GM19467 (cell line): ENCODE data around the gene UGT1A4.
"Not testable (repeated sequence)": the region's sequence is repeated elsewhere in the genome, so short reads cannot be mapped to it uniquely, and the experiment has no call there.

Experiments used
- ATAC-seq: cut with Tn5 transposase; IDR thresholded peaks from one replicate; pipeline ENCODE4 v1.9.1; 2021; ENCODE audit warnings: mild to moderate bottlenecking, moderate library complexity; ENCODE audit not compliant: unreplicated experiment

The UGT1A4 gene

DNA sequence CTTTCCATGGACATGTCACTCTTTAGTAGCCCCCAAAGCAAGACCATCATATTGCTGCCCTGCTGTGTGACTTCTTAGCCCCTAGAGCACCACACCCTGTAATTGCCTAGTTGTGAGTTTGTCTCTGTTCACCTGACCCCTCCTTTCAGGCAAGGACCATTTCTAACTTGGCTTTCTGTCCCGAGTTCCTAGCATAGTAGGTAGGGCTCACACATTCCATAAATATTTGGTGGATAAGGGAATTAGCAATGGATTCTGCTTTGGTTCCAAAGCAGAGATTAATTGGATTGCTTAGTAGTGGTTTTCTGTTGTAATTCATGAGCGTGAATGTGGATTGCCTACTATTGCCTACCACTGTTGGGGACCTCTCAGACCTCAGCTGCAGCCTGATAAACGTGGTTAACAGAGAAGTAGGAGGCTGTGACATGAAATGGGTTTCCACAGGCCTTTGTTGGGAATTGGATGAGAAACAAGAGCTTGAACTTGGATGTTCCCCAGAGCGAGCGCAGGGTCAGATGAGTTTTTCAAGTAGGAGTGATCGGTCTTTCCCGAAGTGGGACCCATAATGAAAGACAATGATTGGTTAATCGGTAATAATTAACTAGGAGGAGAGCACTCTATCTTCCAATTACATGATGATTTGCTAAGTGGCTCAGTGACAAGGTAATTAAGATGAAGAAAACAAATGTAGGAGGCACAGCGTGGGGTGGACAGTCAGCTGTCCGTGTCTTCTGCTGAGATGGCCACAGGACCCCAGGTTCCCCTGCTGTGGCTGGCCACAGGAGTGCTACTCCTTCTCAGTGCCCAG is 28.1 kb downstream of the UGT1A4 start:
- ATAC-seq: no peak

DNA sequence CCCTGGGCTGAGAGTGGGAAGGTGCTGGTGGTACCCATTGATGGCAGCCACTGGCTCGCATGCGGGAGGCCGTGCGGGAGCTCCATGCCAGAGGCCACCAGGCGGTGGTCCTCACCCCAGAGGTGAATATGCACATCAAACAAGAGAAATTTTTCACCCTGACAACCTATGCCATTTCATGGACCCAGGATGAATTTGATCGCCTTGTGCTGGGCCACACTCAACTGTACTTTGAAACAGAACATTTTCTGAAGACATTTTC is 28.7 kb downstream of the UGT1A4 start:
- no peak for ATAC-seq

DNA sequence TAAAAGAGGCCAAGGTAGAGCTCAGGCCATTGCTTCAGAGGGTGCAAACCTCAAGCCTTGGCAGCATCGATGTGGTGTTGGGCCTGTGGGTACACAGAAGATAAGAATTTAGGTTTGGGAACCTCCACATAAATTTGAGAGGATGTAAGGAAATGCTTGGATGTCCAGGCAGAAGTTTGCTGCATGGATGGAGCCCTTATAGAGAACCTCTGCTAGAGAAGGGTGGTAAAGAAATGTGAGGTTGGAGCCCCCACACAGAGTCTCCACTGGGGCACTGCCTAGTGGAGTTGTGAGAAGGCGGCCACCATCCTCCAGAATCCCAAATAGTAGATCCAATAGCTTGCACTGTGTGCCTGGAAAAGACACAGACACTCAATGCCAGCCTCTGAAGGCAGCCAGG is 32.2 kb downstream of the UGT1A4 start:
- ATAC-seq: not testable (repeated sequence)

DNA sequence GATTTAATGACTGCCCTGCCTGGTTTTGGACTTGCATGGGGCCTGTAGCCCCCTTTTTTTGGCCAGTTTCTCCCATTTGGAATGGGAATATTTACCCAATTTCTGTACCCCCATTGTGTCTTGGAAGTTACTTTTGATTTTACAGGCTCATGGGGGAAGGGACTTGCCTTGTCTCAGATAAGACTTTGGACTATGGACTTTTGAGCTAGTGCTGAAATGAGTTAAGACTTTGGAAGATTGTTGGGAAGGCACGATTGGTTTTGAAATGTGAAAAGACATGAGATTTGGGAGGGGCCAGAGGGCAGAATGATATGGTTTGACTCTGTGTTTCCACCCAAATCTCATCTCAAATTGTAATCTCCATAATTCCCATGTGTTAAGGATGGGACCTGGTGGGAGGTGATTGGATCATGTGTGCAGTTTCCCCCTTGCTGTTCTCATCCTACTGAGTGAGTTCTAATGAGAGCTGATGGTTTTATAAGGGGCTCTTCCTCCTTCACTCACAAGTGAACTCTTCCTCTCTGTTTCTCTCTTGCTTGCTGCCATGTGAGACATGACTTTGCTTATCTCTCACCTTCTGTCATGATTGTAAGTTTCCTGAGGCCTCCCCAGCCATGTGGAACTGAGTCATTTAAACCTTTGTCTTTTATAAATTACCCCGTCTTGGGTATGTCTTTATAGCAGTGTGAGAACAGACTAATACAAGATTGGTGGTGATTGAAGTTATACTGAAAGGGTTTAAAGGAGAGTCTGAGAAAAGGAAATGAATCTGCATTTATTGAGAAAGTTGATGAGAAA is 32.9 kb downstream of the UGT1A4 start:
- not testable (repeated sequence) for ATAC-seq

DNA sequence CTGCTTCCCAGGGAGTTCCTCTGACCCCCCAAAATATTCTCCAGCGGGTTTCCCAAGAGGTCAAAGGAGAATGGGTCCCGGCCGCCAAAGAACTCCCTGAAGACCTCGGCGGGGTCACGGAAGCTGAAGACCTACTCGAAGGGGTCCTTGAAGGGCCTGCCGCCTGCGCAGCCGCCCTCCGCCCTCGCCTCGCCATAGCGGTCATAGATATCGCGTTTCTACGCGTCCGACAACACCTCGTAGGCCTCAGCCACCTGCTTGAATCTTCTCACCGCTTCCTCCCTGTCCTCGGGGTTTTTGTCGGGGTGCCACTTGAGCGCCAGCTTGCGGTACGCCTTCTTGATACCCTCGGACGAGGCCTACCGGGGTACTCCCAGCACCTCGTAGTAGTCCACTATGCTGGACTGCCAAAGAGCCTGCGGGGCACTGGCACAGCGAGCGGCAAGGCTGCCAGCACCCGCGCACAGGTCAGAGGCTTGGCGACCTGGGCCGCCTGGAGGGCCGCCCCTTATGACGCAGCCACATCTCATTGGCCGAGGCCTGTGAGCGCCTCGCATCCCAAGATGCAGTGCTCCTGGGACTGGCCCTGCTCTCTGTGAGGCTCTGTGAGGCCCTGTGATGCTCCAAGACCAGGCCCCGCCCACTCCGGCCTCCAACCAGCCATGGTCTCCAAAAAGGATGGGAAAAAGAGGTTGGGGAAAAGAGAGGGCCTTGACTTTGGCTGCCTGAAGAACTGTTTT is 36.5 kb downstream of the UGT1A4 start:
- no peak for ATAC-seq

DNA sequence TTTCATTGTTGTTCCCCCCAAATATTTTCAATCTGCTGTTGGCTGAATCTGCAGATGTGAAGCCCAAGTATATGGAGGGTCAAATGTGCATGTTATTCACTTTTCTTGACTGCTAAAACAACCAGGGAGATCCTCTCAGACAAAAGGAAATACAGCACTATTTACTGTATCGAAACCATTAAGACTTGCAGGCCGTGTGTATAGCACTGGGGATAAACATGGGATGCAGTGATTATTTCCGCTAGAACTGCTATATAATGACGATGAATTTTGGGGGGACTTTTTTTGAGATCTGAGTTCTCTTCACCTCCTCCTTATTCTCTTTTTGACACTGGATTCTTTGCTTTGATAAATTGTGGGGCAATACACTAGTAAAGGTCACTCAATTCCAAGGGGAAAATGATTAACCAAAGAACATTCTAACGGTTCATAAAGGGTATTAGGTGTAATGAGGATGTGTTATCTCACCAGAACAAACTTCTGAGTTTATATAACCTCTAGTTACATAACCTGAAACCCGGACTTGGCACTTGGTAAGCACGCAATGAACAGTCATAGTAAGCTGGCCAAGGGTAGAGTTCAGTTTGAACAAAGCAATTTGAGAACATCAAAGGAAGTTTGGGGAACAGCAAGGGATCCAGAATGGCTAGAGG is 38.0 kb downstream of the UGT1A4 start:
- no peak for ATAC-seq

DNA sequence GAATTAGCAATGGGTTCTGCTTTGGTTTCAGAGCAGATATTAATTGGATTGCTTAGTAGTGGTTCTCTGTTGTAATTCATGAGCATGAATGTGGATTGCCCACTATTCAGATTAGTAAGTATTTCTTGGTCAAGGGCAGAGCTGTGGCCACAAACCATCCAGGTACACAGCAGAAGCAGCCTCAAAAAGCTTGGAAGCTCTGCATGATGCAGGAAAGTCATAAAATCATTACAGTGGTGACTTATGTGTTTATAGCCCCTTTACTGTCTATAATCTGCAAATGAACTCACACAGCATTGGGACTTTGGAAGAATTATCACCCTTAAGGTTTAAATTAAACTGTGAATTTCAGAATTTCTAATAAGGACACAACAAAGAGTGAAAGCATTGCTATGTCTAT is 39.6 kb downstream of the UGT1A4 start:
- ATAC-seq: no peak

DNA sequence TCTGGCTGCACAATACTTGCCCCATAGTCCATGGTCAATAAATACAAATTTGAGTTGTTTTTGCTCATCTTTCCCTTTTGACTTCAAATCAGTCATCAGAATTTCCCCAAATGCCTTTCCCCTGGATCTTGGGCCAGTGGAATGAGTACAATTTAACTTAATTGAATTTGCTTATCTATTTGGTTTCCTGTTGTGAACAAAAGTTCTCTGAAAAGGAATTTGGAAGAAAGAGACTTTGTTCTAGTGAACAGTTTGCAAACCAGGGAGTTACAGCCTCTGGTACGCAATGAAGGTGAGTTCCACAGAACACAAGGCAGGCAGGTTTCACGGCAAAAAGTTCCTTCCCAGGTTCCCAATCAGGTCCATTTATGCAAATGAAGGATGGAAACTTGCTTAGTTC is 40.3 kb downstream of the UGT1A4 start:
- no peak for ATAC-seq

DNA sequence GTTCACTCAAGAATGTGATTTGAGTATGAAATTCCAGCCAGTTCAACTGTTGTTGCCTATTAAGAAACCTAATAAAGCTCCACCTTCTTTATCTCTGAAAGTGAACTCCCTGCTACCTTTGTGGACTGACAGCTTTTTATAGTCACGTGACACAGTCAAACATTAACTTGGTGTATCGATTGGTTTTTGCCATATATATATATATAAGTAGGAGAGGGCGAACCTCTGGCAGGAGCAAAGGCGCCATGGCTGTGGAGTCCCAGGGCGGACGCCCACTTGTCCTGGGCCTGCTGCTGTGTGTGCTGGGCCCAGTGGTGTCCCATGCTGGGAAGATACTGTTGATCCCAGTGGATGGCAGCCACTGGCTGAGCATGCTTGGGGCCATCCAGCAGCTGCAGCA is 41.5 kb downstream of the UGT1A4 start, which contains the start of gene UGT1A1:
Gene UGT1A1 (plus strand): TSS at position 228 of the 400 bp plus-strand sequence. CDS start 18 bp downstream, at position 246.
- ATAC-seq: no peak

DNA sequence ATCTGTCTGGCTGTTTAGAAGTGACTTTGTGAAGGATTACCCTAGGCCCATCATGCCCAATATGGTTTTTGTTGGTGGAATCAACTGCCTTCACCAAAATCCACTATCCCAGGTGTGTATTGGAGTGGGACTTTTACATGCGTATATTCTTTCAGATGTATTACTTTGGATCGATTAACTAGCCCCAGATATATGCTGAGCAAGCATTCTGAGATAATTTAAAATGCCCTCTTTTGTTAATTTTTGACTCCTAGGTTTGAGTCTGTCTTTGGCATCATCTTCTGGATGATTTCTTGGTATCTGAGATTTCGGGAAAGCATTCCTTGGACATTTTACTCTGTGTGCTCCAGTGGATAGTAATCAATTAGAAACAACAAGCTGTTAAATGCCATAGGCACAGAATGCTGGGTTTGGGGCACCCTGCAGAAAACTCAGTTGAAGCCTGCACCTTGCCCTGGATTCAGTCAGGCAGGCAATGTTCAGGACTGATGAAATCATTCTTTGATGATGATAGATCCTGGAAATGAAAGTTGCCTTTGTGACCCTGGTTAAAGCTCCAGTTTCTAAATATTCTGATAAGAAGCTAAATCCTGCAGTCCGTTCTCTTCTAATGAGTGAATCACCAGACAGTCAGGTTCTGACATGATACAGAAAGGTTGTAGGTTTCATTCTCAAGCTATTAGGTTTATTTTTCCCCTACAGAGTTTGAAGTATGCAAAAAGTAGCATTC is 42.7 kb downstream of the UGT1A4 start:
- no peak for ATAC-seq

DNA sequence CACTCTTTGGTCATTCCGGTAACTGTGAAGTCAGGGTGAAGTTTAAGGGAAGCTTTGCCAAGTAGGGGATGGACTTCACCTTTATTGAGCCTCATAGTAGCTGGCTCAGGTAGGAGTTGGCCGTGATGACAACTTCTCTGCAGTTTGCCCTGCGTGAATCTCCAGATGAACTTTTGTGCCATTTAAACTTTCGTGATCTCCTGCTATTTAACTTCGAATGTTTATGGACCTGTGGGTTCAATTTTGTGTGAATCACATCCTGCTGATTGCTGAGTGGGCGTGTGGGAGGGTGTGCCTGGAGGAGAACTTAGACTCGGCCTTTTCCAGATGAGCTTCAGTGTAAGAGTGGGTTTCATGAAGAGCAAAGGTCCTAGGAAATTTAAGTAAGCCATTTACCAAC is 45.7 kb downstream of the UGT1A4 start:
- no peak for ATAC-seq

DNA sequence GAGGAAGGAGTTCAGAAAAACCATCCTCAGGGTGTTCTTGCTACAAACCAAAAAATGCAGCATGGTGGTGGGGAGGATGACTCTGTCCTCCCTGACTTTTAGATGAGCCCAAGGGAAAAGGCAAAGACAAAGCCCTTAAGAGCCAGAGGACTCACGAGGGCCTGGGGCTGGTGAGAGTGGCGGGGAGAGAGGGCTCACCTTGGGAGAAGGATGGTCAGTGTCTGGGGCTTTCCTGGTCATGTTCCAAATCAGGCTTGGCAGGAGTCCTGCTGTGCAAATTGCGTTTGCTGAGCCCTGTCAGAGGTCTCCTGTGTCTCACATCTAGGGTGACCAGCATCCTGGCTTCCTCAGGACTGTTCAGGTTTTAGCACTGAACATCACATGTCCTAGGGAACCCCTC is 46.2 kb downstream of the UGT1A4 start:
- ATAC-seq: no peak

DNA sequence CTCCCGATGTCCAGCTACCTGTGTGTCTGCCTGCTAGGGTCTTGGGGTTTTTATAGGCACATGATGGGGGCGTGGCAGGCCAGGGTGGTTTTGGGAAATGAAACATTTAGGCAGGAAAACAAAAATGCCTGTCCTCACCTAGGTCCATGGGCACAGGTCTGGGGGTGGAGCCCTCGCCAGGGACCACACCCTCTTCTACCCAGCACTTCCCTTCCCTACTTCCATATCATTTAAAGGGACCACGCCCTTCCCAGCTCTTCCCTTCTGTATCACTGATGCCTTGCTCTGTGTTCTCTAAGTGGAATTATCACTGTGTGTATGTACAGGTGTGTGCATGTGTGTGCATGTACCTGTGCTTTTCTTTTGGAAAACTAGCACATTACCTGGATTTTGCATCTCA is 47.9 kb downstream of the UGT1A4 start:
- ATAC-seq: no peak

DNA sequence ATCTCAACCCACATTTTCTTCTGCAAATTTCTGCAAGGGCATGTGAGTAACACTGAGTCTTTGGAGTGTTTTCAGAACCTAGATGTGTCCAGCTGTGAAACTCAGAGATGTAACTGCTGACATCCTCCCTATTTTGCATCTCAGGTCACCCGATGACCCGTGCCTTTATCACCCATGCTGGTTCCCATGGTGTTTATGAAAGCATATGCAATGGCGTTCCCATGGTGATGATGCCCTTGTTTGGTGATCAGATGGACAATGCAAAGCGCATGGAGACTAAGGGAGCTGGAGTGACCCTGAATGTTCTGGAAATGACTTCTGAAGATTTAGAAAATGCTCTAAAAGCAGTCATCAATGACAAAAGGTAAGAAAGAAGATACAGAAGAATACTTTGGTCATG is 49.5 kb downstream of the UGT1A4 start:
- ATAC-seq: no peak

DNA sequence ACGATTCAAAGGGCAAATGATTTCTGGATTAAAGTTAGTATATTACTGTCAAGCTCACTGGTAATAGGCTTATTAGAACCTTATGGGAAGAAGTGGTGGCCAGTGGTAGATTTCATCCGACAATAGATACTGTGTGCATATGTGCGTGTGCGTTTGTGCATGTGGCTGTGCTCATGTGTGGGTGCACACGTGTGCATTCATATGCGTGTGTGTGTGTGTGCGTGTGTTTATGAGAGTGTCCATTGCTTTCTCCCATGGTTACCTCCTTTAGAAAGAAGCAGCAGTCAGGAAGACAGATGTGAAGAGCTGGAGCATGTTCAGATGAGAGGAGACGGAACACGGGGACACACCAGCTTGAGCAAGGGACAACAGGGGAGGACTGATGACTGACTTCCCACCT is 50.7 kb downstream of the UGT1A4 start:
- no peak for ATAC-seq

DNA sequence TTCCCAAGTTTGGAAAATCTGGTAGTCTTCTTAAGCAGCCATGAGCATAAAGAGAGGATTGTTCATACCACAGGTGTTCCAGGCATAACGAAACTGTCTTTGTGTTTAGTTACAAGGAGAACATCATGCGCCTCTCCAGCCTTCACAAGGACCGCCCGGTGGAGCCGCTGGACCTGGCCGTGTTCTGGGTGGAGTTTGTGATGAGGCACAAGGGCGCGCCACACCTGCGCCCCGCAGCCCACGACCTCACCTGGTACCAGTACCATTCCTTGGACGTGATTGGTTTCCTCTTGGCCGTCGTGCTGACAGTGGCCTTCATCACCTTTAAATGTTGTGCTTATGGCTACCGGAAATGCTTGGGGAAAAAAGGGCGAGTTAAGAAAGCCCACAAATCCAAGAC is 53.6 kb downstream of the UGT1A4 start:
- no peak for ATAC-seq

DNA sequence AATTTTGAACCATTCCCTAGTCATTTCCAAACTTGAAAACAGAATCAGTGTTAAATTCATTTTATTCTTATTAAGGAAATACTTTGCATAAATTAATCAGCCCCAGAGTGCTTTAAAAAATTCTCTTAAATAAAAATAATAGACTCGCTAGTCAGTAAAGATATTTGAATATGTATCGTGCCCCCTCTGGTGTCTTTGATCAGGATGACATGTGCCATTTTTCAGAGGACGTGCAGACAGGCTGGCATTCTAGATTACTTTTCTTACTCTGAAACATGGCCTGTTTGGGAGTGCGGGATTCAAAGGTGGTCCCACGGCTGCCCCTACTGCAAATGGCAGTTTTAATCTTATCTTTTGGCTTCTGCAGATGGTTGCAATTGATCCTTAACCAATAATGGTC is 54.0 kb downstream of the UGT1A4 start:
- ATAC-seq: no peak

DNA sequence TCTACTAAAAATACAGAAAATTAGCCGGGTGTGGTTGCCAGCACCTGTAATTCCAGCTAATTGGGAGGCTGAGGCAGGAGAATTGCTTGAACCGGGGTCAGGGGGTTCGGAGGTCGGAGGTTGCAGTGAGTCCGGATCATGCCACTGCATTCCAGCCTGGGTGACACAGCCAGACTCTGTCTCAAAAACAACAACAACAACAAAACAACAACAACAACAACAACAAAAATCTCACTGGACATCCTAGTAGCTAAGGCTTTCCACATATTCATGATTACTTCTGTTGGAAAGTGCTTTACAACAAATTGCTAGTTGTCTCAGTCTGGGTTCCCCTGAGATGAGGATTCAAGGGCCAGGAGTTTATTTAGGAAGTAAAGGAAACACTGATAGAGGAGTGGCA is 55.3 kb downstream of the UGT1A4 start:
- no peak for ATAC-seq

DNA sequence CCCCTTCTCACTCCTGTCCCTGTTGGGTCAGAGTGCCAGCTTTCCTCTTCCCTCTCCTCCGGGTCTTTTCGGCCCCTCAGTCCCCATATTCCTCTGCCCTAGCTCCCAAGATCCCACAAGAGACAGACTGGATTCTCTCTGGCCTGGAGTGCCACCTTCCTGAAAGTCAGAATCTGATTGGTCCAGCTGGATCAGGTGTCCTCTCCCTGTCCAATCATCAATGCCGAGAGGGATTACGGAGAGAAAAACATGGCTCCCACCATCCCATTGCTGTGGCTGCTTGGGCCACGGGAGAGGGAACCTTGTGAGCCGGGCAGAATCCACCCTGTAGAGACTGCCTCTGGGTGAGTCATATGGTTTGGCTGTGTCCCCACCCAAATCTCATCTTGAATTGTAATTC is 56.9 kb downstream of the UGT1A4 start:
- no peak for ATAC-seq

DNA sequence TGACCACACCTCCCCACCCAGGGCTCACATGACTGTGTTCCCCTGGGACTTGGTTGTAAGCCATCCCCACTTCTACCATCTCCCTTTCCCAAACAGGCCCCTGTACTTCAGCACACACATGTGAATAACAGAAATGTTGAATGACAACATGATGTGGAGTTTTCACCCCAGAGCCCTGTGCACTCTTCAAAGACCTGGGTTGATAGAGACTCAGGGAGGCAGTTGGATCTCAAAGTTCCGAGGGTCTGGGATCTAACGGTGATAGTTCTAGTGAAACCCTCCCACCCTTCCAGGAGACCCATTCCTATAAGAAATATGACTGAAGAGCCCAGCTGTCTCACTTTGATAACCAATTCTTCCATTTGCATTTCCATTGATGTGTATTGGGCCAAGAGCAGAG is 59.5 kb downstream of the UGT1A4 start, which contains the start of gene MROH2A:
Gene MROH2A (plus strand): TSS at position 301 of the 400 bp plus-strand sequence. CDS start 1,029 bp downstream, outside the sequence.
- ATAC-seq: no peak
